KBM-7 (cell line): Measurements from ENCODE around the gene GABRD.

Source experiments
- DNase-seq: peaks from one replicate; pipeline ENCODE4 v3.0.0-alpha.2; 2015
- in situ Hi-C: fragments of 300-500 bp; cut with MboI; formaldehyde crosslinking; loops from 2 replicates; pipeline ENCODE4 v1.14.3; 2020; ENCODE audit warnings: low sequenced_read_pairs, low pct_unique_long_range_greater_than_20kb, mixed read lengths

GABRD gene

DNA sequence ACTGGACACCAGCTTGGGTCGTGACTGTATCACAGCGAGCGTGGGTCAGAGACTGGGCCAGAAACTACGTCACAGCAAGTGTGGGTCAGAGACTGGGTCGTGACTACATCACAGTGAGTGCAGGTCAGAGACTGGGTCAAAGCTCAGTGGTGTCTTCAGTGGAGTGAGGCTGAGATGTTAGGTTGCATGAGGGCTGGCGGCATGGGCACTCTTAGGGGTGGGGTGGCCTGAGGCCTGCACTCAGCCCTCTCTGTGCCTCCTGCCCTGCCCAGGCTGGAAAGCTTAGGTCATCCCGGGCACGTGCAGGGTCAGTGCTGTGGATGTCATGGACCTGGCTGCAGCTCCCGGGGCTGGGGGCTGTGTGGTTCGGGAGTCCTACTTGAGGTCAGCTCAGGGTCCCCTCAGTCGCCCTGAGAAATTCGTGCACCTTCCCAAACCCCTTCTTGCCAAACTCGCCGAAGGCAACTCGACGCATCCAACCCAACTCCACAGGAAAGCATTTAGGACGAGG, 34.5 kb upstream of the GABRD start:
- in situ Hi-C loops = no loop called here
- no peak for DNase-seq

DNA sequence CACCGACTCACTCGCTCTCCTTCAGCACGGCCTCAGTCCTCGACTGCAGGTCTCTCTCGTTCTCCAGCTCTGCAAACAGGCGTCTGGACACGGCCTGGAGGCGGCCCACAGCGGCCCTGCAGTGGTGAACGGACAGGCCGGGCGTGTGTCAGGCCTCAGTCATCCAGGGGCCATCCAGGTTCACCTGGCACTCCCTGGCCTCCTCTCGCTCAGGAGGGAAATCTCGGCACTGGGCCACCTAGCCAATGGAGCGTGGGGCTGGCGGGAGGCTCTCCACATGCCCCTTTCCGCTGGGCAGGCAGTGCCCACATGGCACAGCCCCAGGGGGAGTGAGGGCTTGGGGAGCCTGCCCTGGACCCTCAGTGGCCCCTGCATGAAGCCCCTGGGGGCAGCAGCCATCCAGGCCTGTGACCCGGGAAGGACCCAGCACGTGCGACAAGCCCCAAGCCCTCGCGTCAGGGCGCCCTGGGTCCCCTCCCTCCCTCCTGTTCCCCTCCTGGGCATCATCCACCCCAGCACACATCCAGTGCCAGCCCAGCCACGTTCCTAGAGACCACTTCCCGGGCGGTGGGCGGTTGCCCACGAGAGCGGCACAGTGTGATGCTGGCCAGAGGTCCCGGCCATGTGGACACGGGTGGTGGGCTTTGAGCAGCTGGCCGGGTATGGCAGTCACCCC, 33.6 kb upstream of the GABRD start:
- DNase-seq = no peak
- in situ Hi-C loops = no loop called here

DNA sequence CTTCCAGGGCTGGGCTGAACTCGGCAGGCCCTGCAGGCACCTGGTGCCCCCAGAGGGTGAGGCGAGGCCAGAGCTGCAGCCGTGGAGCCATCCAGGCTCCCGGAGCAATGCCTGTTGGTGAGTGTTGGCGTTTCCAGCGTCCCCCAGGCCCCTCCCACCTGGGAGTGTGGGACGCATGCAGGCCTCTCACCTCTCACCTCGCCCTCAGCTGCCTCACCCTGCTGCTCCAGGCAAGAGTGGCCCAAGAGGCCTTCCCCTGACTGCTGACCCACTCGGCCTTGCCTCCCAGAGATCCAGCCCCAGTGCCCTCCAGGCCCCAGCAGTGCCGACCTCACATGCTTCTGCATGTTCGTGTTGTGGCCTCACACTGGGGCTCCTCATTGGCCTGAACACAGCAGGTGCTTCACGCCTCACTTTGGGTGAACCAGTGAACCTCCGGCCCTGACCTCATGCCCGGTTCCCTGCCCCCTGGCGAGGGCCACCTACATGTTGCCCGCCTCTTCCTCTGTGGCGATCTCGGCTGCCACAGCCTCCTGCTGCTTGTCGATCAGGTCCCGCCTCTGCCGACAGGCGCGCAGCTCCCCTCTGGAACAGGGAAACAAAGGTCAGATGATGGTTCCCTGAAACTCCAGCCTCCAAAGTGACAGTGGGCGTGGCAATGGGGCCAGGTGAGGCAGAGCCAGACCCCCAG, 32.5 kb upstream of the GABRD start:
- in situ Hi-C loops = no loop called here
- DNase-seq = no peak

DNA sequence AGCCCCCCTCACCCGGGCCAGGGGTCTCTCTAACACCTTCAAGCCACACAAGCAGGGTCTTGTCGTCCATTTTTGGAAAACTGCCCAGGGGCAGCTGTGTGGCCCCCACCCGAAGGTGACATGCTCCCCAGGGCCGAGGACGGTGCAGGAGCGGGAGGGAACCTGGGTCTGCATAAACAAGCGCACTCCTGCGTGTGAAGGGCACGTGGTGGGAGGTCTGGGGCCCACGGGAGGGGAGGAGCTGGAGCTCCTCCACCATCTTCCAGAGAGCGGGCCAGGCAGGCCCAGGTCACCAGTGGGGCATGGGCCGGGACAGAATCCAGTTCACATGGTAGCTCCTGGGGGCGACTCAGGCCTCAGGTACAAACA, 32.0 kb upstream of the GABRD start:
- no peak for DNase-seq
- in situ Hi-C loops = no loop called here

DNA sequence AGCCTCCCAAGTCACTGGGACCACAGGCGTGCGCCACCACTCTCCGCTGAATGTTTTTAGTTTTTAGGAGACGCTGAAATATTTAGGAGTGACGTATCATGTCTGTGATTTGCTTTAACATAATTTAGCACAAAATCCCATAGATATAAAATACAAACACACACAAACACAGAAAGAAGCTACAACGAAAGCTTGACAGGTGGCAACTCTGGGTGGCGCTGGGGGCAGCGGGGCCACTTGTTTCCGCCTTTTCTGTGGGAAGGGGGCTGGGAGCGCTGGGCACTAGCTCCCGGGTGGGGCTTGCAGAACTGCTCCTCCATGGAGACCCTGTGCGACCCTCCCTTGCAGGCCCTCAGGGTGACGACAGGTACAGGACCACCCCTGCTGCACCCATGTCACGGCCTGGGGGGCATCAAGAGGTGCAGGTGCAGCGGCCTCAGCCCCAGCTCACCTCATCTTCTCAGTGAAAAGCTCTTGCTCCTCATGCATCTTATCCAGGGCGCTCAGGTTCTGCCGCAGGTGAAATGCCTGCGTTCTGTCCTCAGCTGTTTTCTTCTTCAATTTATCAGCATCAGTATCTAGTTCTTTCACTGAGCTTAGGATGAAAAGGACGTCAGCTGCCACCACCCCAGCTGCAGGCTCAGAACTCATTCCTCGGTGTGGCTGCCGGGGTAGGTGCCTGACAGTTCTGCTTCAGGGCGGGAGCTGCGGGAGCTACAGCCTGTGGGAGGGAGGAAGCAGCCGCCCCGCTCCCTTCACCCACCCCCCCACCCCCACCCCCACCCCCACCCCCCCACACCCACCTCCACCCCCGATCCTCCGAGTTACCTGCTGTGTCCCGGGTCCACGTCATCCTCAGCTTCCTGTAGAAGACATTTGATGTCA, 30.8 kb upstream of the GABRD start:
- in situ Hi-C loops = no loop called here

DNA sequence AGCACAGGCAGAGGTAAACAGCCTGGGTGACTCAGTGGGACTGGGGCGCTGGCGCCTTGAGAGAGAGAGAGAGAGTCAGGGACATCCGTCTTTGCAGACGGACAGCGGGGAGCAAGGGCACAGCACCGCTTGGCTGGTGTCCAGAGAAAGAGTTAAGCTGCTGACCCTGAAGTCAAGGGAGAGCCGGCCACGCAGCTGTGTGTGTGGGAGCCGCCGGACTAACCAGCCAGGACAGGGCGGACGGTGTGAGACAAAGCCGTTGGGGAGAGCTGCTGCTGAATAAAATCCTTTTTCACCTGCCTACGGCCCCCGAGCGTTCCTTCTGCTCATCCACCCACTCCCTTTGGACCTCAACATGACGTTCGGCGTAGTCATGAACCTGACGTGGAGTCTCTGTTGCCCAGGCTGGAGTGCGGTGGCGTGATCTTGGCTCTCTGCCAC, 30.0 kb upstream of the GABRD start:
- in situ Hi-C loops = no loop called here
- no peak for DNase-seq

More for the DNA sequence above, 30.8 kb upstream of the GABRD start:
- DNase-seq = no peak

DNA sequence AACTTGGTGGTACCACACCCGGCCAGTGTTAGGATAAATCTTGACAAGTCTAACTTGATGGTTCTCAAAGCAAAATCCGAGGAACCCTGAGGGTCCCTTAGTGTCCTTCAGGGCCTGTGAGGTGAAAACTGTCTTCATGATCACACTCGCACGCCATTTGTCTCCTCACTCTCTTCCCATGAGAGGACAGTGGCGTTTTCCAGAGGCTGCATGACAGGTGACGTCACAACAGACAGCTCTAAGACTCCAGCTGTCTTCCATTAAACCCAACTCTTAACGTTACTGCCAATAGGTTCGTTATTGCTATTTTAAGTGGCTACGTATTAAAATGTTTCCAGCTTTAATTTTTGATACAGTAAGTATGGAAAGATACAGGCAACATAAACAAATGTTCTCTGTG, 29.4 kb upstream of the GABRD start:
- no peak for DNase-seq
- in situ Hi-C loops = no loop called here

DNA sequence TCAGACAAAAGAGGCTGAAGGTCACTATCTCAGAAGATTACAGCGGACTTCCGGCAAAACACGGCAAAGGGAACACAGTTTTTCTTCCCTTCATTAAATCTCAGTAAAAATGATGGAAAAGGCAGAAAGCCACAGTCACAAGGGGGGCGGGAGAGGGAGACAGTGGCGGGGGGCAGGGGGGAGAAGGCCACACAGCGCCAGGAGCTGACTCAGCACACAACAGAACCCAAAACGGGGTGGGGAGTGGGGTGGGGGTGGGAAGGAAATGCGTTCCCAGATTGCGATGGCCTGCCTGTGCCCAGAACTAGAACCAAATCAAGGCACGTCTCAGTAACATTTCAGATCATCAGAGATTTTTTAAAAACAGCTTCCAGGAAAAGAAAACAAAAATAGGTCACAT, 28.9 kb upstream of the GABRD start:
- in situ Hi-C loops = no loop called here
- DNase-seq = no peak

DNA sequence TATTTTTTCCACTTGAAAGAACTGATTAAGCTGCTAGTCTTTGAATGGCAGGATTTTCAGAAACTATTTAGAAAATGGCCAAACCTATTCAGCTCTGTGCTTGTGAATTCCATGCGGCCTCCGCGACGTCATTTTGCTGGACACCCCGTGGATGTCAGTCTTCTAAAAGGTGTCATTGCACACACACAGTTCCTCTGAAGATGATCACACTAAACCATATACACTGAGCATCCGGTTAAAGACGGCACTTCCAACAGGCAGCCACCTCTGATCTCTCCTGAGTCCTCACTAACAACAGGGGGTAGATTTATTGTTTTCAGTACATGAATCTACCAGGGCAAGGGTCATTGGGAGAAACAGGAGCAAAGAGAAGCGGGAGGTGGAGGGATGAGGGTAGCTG, 24.6 kb upstream of the GABRD start:
- in situ Hi-C loops = no loop called here
- no peak for DNase-seq

DNA sequence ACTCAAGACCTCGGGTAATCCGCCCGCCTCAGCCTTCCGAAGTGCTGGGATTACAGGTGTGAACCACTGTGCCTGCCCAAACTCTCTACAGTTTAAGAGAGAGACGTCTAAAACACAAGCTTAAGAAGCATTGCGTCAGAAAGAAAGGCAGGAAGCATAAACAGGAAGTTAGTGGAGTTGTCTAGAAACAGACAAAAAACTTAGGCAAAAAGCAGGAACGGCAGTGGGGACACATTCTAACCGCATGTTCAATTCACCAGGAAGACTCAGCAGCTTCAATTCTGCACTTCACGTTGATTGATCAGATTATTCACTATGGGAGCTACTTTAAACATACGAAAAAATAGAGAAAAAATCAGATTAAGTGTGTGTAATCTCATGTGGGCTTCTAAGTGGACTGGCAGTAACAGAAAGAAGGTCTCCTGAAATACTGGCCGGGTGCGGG, 22.9 kb upstream of the GABRD start:
- in situ Hi-C loops = no loop called here
- peak; percentile 82 for DNase-seq

DNA sequence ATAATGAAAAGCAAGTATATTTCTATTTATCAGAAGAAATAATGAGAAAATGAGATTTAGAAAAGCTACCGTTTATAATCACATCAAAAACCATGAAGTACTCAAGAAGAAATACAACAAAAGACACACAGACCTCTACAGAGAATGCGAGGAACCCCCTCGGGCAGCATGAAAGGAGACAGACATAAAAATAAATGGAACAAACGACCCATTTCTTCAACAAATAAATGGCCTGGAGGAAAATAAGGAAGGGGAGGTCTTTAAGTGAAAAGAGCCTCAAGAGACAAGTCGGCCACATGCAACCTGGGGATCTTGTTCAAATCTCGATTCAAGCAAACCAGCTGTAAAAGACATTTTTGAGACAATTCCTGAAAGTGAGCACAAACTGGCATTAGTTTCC, 21.6 kb upstream of the GABRD start:
- DNase-seq = no peak
- in situ Hi-C loops = no loop called here

DNA sequence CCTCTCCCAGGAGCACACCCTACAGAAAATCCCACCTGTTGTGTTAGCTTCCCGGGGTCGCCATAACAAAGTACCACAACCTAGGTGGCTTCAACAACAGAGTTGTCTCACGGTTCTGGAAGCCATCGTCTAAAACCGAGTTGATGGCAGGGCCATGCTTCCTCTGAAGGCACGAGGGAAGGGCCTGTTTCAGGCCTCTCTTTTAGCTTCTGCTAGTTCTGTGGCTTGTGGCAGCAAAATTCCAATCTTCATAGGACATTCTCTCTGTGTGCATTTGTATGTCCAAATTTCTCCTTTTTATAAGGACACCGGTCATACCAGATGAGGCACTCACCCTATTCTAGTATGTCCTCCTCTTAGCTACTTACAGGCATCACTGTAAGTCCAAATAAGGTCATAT, 18.7 kb upstream of the GABRD start:
- DNase-seq = no peak
- in situ Hi-C loops = no loop called here

DNA sequence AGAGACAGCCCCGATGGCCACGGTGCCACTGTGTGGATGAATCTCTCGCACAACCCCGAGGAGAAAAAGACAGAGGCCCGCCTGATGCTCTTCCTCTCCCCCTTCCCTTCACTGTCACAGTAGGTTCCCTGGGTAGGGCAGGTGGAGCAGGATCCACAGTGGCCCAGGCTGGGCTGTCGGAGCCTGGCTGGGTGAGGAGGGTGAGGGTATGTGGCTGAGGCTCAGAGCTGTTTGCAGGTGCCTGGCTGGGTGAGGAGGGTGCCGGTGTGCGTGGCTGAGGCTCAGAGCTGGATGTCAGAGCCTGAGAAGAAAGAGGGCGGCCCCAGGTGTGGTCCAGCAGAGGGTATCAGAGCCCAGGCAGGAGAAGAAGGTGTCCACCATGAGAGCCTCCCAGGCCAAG, 18.3 kb upstream of the GABRD start:
- DNase-seq = no peak
- in situ Hi-C loops = no loop called here

DNA sequence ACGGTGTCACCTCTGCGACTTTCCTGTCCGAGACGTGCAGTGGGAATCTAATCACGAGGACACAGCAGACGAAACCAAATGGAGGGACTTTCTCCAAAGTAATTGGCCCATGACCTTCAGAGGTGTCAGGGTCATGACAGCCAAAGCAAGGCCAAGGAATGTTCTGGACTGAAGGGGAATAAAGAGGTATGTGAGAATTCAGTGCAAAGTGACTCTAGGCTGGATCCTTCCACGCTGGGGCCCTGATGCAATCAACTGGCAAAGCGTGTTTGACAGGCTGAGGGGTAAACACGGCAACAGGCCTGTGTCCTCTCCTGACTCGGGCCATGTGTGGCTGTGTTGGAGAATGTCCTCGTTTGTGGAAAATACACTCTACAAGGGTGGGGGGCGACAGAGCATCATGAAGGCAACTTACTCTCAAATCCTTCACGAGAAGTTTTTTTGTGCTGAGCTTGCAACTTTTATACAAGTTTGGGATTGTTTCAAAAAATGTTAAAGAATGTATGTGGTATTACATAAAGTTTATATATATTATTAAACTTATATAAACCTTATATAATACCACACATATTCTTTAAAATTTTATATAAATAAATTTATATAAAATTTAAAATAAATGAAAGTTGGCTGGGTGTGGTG, 17.3 kb upstream of the GABRD start:
- no peak for DNase-seq
- in situ Hi-C loops = no loop called here

DNA sequence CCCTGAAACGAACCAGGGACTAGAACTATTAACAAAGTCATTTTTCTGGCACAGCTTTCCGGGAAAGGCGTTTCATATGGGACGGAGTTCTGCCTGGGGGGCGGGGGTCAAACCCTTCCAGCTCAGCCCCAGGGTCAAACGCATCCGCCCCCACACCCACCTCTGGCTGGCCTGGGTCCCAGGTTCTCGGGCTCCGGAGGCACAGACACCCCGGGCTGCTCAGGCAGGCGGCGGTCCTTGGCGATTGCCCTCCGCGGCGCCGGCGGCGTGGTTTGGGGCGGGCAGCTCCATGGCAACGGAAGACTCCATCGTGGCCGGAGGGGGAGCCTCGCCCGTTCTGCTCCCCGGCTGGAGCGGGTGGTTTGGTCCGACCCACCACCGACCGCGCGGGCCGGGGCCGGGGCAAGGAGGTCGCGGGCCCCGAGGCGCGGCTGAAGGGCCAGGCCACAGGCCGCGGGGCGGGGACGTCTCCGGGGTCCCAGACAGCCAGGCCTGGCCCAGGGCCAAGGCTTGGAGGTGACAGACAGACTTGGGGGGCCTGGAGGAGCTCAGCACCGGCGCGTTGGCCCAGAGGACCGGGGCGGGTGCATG, 15.5 kb upstream of the GABRD start, which contains the start of gene CFAP74:
Gene CFAP74 (minus strand): TSS at position 246 of the 591 bp plus-strand sequence. CDS start 12,830 bp downstream, outside the sequence.
- in situ Hi-C loops = no loop called here
- DNase-seq = peak; percentile 48

DNA sequence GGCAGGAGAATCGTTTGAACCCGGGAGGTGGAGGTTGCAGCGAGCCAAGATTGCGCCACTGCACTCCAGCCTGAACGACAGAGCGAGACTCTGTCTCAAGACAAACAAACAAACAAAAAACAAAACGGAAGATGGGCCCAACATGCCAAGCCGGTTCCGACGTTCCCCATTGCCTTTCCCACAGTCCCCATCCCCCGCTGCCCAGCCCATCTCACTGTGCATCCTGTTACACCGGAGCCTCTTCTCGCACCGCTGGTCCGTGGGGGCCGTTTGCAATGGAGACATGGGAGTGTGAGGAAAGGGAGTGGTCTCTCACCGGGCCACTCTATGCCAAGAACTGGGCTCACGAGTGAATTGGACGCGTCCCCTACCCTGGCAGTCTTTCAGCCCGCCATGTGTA, 14.3 kb upstream of the GABRD start:
- in situ Hi-C loops = no loop called here
- DNase-seq = no peak

DNA sequence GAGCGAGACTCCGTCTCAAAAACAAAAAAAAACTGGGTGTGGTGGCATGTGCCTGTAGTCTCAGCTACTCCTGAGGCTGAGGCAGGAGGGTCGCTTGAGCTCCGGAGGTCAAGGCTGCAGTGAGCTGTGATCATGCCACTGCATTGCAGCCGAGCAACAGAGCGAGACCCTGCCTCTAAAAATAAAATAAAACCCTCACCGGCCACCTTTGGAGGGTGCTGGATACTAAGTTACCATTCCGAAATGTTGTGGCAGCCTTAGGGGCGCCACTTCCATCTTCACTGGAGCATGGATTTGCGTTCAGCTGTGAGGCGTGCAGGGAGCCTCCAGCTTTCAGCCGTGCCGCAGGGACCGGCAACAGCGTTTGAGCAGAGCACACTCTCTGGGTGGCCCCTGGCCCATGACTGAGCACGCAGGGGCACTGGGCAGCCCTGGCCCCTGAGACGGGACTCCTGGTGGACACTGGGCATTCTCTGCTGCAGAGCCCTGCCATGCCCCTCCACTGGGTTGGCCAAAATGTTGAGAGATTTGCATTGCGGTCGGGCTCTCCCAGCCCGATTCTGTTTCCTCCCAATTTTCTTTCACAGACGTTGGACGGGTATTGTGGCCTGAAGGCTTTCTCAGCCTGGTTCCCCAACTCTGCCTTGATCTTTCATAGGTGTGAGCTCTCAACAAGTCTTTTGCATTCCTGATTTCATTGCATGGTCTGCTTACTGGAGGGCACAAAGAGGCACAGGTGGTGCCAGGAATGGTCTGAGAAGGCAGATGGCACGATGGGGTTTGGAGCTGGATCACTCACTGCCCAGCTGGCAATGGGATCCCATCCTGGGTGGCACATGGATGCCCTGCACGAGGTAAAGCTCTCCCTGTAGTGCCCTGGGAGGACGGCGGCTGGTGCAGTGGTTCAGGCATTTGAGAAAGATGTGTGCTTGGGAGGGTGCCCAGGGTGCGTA, 9.8 kb upstream of the GABRD start:
- no peak for DNase-seq
- in situ Hi-C loops = no loop called here

DNA sequence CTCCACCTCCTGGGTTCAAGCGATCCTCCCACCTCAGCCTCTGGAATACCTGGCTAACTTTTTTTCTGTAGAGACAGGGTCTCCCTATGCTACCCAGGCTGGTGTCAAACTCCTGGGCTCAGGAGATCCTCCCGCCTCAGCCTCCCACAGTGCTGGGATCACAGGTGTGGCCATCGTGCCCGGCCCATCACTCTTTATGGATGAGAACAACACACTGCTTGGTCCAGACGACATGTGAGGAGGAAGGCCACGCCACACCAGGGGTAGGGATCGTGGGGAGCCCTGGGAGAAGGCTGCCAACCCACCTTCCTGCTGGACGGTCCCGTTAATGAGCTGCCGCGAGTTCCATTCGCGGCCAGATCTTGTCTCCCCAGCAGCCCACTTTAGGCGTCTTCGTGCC, 5.0 kb upstream of the GABRD start:
- no peak for DNase-seq

More for the DNA sequence above, 5.0 kb upstream of the GABRD start:
- in situ Hi-C loops = no loop called here
